A673 (cell line): Measurements from ENCODE around the gene CPED1. TPM values are rescaled to one million over a fixed set of nuclear protein-coding genes. Genes with fewer than 3 reads are reported as not detected.

ENCODE experiments used
- BruUV-seq: library from RNA; stranded (reverse); fragments of 400-500 nt; replicated peaks from 2 replicates; lab custom pipeline; 2021; lab: Mats Ljungman, UMichigan
- CTCF ChIA-PET: fragments of 300-600 bp; sonication (Branson Sonifier 250); formaldehyde crosslinking; loops from one replicate; lab custom pipeline; 2022; ENCODE audit warnings: antibody characterized with exemption; lab: Charles Lee
- POLR2A ChIA-PET: fragments of 300-600 bp; sonication (Branson Sonifier 250); formaldehyde crosslinking; loops from one replicate; lab custom pipeline; 2022; ENCODE audit warnings: antibody characterized with exemption; ENCODE audit not compliant: low non-redundant PET; lab: Charles Lee
- DNase-seq: peaks from one replicate; pipeline ENCODE4 v3.0.0-alpha.2; 2015; ENCODE audit warnings: low spot score
- H3K27ac ChIP-seq: fragments of 200-600 bp; sonication (generic); 2 replicates; pipeline ENCODE4 v1.5.1; 2016; ENCODE audit warnings: mixed run types, low read depth, mild to moderate bottlenecking, mixed read lengths, antibody characterized with exemption, low read length; ENCODE audit not compliant: poor library complexity, severe bottlenecking
- H3K27me3 ChIP-seq: fragments of 200-600 bp; sonication (generic); replicated peaks from 2 replicates; pipeline ENCODE4 v1.6.1; 2017; ENCODE audit warnings: mixed run types, low read depth, mild to moderate bottlenecking, mixed read lengths, antibody characterized with exemption, low read length; ENCODE audit not compliant: insufficient read depth, poor library complexity
- H3K36me3 ChIP-seq: fragments of 200-600 bp; sonication (generic); 2 replicates; pipeline ENCODE4 v1.6.1; 2016; ENCODE audit warnings: mixed run types, mild to moderate bottlenecking, mixed read lengths, antibody characterized with exemption, low read length; ENCODE audit not compliant: insufficient read depth, poor library complexity, severe bottlenecking
- H3K4me1 ChIP-seq: fragments of 200-600 bp; sonication (generic); 2 replicates; pipeline ENCODE4 v1.6.1; 2017; ENCODE audit warnings: mixed run types, mild to moderate bottlenecking, mixed read lengths, antibody characterized with exemption, low read length; ENCODE audit not compliant: insufficient read depth, poor library complexity, severe bottlenecking
- H3K4me3 ChIP-seq: fragments of 200-600 bp; sonication (generic); 2 replicates; pipeline ENCODE4 v1.5.1; 2016; ENCODE audit warnings: low read depth, mixed run types, mild to moderate bottlenecking, mixed read lengths, low read length; ENCODE audit not compliant: poor library complexity, severe bottlenecking
- H3K9me3 ChIP-seq: fragments of 200-600 bp; sonication (generic); 2 replicates; pipeline ENCODE4 v1.6.1; 2016; ENCODE audit warnings: mixed run types, low read depth, mild to moderate bottlenecking, mixed read lengths, antibody characterized with exemption, low read length; ENCODE audit not compliant: poor library complexity, severe bottlenecking
- CTCF ChIP-seq: fragments of 300-800, 200-600 bp; sonication (generic); conservative IDR thresholded peaks from 2 replicates; pipeline ENCODE4 v1.5.1; 2017; ENCODE audit warnings: low read depth, mild to moderate bottlenecking, antibody characterized with exemption, low read length, moderate library complexity, mixed read lengths
- EZH2 ChIP-seq: fragments of 200-600 bp; sonication (generic); IDR thresholded peaks from 2 replicates; pipeline ENCODE4 v1.6.1; 2017; ENCODE audit warnings: borderline replicate concordance, low read depth, mild to moderate bottlenecking, mixed read lengths, antibody characterized with exemption, low read length; ENCODE audit not compliant: poor library complexity, severe bottlenecking
- intact Hi-C: fragments of 100-400 bp; cut with micrococcal nuclease; formaldehyde crosslinking; loops from one replicate; pipeline ENCODE4 v1.10.0; 2022; ENCODE audit not compliant: unreplicated experiment
- total RNA-seq: library from RNA; stranded (reverse); gene quantifications from 2 replicates; pipeline ENCODE4 v1.2.3, GENCODE V29; 2021

Gene CPED1
- total RNA-seq, 1 experiment from 2014 or later = 0.15 TPM

GRCh38 chr7:121344093-121344492 lies 355.6 kb downstream of the CPED1 start:
- no peaks in the 10 kb centered on the region for H3K36me3 ChIP-seq
- DNase-seq = no peak
- H3K9me3 ChIP-seq = no peaks in the 10 kb centered on the region
- peaks cover 9% of the 10 kb centered on the region for H3K4me1 ChIP-seq
- BruUV-seq = no TSS peak
- ChIA-PET CTCF (no interaction called here), POLR2A (no interaction called here)
- intact Hi-C loops = no loop called here
- TF ChIP-seq CTCF (no peak), EZH2 (no peak)
- no peak overlapping the region for H3K4me3 ChIP-seq
- no peak overlapping the region for H3K27ac ChIP-seq
- no peaks in the 10 kb centered on the region for H3K27me3 ChIP-seq

DNA sequence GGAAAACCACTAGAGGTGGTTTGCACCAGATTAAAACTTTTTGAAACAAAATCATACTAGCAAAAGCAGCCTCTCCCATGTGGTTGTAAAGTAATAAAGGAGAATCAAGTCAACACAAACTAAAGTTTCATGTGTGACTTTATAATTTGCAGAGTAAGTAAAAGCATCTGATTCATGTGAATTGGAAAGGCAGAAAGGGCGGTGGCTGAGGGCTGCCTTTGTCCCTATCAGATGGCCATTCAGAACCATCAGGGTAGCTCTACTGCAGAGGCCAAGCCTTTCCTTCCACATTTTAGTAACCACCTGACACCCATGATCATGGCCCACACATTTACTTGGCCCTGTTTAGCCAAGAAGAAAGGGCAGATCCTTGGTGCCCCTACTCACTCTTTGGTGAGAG lies 356.0 kb downstream of the CPED1 start:
- ChIA-PET POLR2A (no interaction called here), CTCF (no interaction called here)
- Histone ChIP-seq H3K4me1 (peaks cover 9% of the 10 kb centered on the region), H3K27me3 (no peaks in the 10 kb centered on the region), H3K27ac (no peak overlapping the region), H3K4me3 (no peak overlapping the region), H3K9me3 (no peaks in the 10 kb centered on the region), H3K36me3 (no peaks in the 10 kb centered on the region)
- TF ChIP-seq CTCF (no peak), EZH2 (no peak)
- intact Hi-C loops = no loop called here
- DNase-seq = no peak
- BruUV-seq = no TSS peak

Other genes starting within 250 kb of the CPED1 start
- 0.92 and 1.5 TPM in 2 replicates for gene TSPAN12, start 130.6 kb upstream of the CPED1 start, total RNA-seq
- gene ING3, start 37.9 kb upstream of the CPED1 start, total RNA-seq = 12.1 and 16.1 TPM in 2 replicates